COLO829 (cell line): ENCODE results near the gene FGF16.
"Not testable (repeated sequence)": the region's sequence is repeated elsewhere in the genome, so short reads cannot be mapped to it uniquely, and the experiment has no call there.

ENCODE experiments used
- DNase-seq: peaks from one replicate; pipeline ENCODE4 v3.0.0; 2012; ENCODE audit warnings: low spot score

Gene FGF16

GRCh38 chrX:77446908-77447652, at the start of gene FGF16:
Gene FGF16, plus strand, starts transcription at chrX:77447389. Its CDS starts 286 bp downstream, at chrX:77447675.
- no peak for DNase-seq

- no peak for DNase-seq
These were observed 48.7 kb upstream of the FGF16 start for GRCh38 chrX:77398330-77398954.

- no peak for DNase-seq
These were observed 42.8 kb upstream of the FGF16 start for GRCh38 chrX:77404419-77404818.

GRCh38 chrX:77407821-77408220, 39.4 kb upstream of the FGF16 start:
- not testable (repeated sequence) for DNase-seq

GRCh38 chrX:77412631-77413030, 34.6 kb upstream of the FGF16 start:
- no peak for DNase-seq

GRCh38 chrX:77415161-77415560, 32.0 kb upstream of the FGF16 start:
- DNase-seq = no peak

GRCh38 chrX:77415882-77416281, 31.3 kb upstream of the FGF16 start:
- DNase-seq = no peak

GRCh38 chrX:77422891-77423648, 24.1 kb upstream of the FGF16 start:
- no peak for DNase-seq

GRCh38 chrX:77426811-77427210, 20.4 kb upstream of the FGF16 start:
- DNase-seq = no peak

GRCh38 chrX:77427611-77428010, 19.6 kb upstream of the FGF16 start:
- no peak for DNase-seq

- no peak for DNase-seq
These were observed 18.6 kb upstream of the FGF16 start for GRCh38 chrX:77428551-77428950.

GRCh38 chrX:77431227-77431626, 16.0 kb upstream of the FGF16 start:
- no peak for DNase-seq

GRCh38 chrX:77433001-77433400, 14.2 kb upstream of the FGF16 start:
- DNase-seq = no peak

GRCh38 chrX:77434962-77435361, 12.2 kb upstream of the FGF16 start:
- no peak for DNase-seq

GRCh38 chrX:77436271-77436670, 10.9 kb upstream of the FGF16 start:
- DNase-seq = no peak

GRCh38 chrX:77436682-77437081, 10.5 kb upstream of the FGF16 start:
- no peak for DNase-seq

GRCh38 chrX:77440330-77440729, 6.9 kb upstream of the FGF16 start:
- DNase-seq = no peak

- no peak for DNase-seq
These were observed 6.2 kb upstream of the FGF16 start for GRCh38 chrX:77441033-77441432.

GRCh38 chrX:77441479-77441878, 5.7 kb upstream of the FGF16 start:
- DNase-seq = no peak

GRCh38 chrX:77442728-77443127, 4.5 kb upstream of the FGF16 start:
- peak; percentile 6 for DNase-seq

- DNase-seq = no peak
These were observed 3.1 kb upstream of the FGF16 start for GRCh38 chrX:77444075-77444474.

GRCh38 chrX:77444545-77444944, 2.6 kb upstream of the FGF16 start:
- no peak for DNase-seq

GRCh38 chrX:77446029-77446585, 1.1 kb upstream of the FGF16 start:
- no peak for DNase-seq
